ENCODE data around the gene ATXN1L.
"Not testable (repeated sequence)": the region's sequence is repeated elsewhere in the genome, so short reads cannot be mapped to it uniquely, and the experiment has no call there.

ATXN1L gene

GRCh38 chr16:71830359-71830758, 15.4 kb upstream of the ATXN1L start:
- no peak overlapping the region for H3K9ac ChIP-seq
- no peaks in the 10 kb centered on the region for H3K27me3 ChIP-seq (ENCODE audit: insufficient read depth, low read depth)
- H3K4me1 ChIP-seq (ENCODE audit: low read depth, poor library complexity, severe bottlenecking) = no peaks in the 10 kb centered on the region
- no peaks in the 10 kb centered on the region for H3K36me3 ChIP-seq (ENCODE audit: insufficient read depth)
- H3K79me2 ChIP-seq (ENCODE audit: insufficient read depth, low read depth) = no peaks in the 10 kb centered on the region
- no peak overlapping the region for H3K4me3 ChIP-seq (IDR thresholded peaks at IDR 0.05; ENCODE audit: insufficient read depth, low read depth, low read length)
- no peaks in the 10 kb centered on the region for H4K20me1 ChIP-seq (ENCODE audit: insufficient read depth)
- H3K4me2 ChIP-seq = no peak overlapping the region
- H2AFZ ChIP-seq (ENCODE audit: low read depth) = no peak overlapping the region
- H3K27ac ChIP-seq = no peak overlapping the region
- no peak for TF ChIP-seq CTCF (conservative IDR thresholded peaks at IDR 0.05; ENCODE audit: low read depth, low read length)

- H3K9ac ChIP-seq; H3K4me1 ChIP-seq (ENCODE audit: low read depth, poor library complexity, severe bottlenecking); H2AFZ ChIP-seq (ENCODE audit: low read depth); H3K4me2 ChIP-seq; H3K27me3 ChIP-seq (ENCODE audit: insufficient read depth, low read depth); H3K27ac ChIP-seq; H3K79me2 ChIP-seq (ENCODE audit: insufficient read depth, low read depth); H3K4me3 ChIP-seq (IDR thresholded peaks at IDR 0.05; ENCODE audit: insufficient read depth, low read depth, low read length); H3K36me3 ChIP-seq (ENCODE audit: insufficient read depth); H4K20me1 ChIP-seq (ENCODE audit: insufficient read depth): not testable (repeated sequence)
Observed at GRCh38 chr16:71831698-71832097, 14.1 kb upstream of the ATXN1L start.

GRCh38 chr16:71832112-71832511, 13.7 kb upstream of the ATXN1L start:
- not testable (repeated sequence) for H3K27me3 ChIP-seq (ENCODE audit: insufficient read depth, low read depth); H3K4me3 ChIP-seq (IDR thresholded peaks at IDR 0.05; ENCODE audit: insufficient read depth, low read depth, low read length); H3K36me3 ChIP-seq (ENCODE audit: insufficient read depth); H4K20me1 ChIP-seq (ENCODE audit: insufficient read depth); H2AFZ ChIP-seq (ENCODE audit: low read depth); H3K27ac ChIP-seq; H3K79me2 ChIP-seq (ENCODE audit: insufficient read depth, low read depth); H3K4me1 ChIP-seq (ENCODE audit: low read depth, poor library complexity, severe bottlenecking); H3K4me2 ChIP-seq; H3K9ac ChIP-seq

- TF ChIP-seq CTCF (conservative IDR thresholded peaks at IDR 0.05; ENCODE audit: low read depth, low read length) = no peak
- no peak overlapping the region for H3K4me3 ChIP-seq (IDR thresholded peaks at IDR 0.05; ENCODE audit: insufficient read depth, low read depth, low read length)
Observed at GRCh38 chr16:71834291-71834690, 11.5 kb upstream of the ATXN1L start.

GRCh38 chr16:71837150-71837549, 8.6 kb upstream of the ATXN1L start:
- H3K4me1 ChIP-seq (ENCODE audit: low read depth, poor library complexity, severe bottlenecking) = no peaks in the 10 kb centered on the region
- no peaks in the 10 kb centered on the region for H4K20me1 ChIP-seq (ENCODE audit: insufficient read depth)
- H2AFZ ChIP-seq (ENCODE audit: low read depth) = no peak overlapping the region
- H3K79me2 ChIP-seq (ENCODE audit: insufficient read depth, low read depth) = no peaks in the 10 kb centered on the region
- TF ChIP-seq CTCF (conservative IDR thresholded peaks at IDR 0.05; ENCODE audit: low read depth, low read length) = no peak
- no peaks in the 10 kb centered on the region for H3K36me3 ChIP-seq (ENCODE audit: insufficient read depth)
- H3K9ac ChIP-seq = no peak overlapping the region
- no peak overlapping the region for H3K4me3 ChIP-seq (IDR thresholded peaks at IDR 0.05; ENCODE audit: insufficient read depth, low read depth, low read length)
- no peak overlapping the region for H3K27ac ChIP-seq
- H3K27me3 ChIP-seq (ENCODE audit: insufficient read depth, low read depth) = no peaks in the 10 kb centered on the region
- no peak overlapping the region for H3K4me2 ChIP-seq

More at GRCh38 chr16:71834291-71834690, 11.5 kb upstream of the ATXN1L start:
- no peaks in the 10 kb centered on the region for H3K79me2 ChIP-seq (ENCODE audit: insufficient read depth, low read depth)
- H3K4me1 ChIP-seq (ENCODE audit: low read depth, poor library complexity, severe bottlenecking) = no peaks in the 10 kb centered on the region
- no peaks in the 10 kb centered on the region for H3K36me3 ChIP-seq (ENCODE audit: insufficient read depth)
- H3K27ac ChIP-seq = no peak overlapping the region
- H2AFZ ChIP-seq (ENCODE audit: low read depth) = no peak overlapping the region
- no peaks in the 10 kb centered on the region for H4K20me1 ChIP-seq (ENCODE audit: insufficient read depth)
- H3K27me3 ChIP-seq (ENCODE audit: insufficient read depth, low read depth) = no peaks in the 10 kb centered on the region
- no peak overlapping the region for H3K4me2 ChIP-seq
- no peak overlapping the region for H3K9ac ChIP-seq

Measured in KMS-11 (cell line).